Measurements from ENCODE around the gene TMEM203. TPM values are rescaled to one million over a fixed set of nuclear protein-coding genes. Genes with fewer than 3 reads are reported as not detected.
A peak's percentile ranks its signal among the peaks of the same experiment; 100 is the strongest.

TMEM203 gene
- total RNA-seq, 1 donor from 2014 or later: 36.5 TPM

DNA sequence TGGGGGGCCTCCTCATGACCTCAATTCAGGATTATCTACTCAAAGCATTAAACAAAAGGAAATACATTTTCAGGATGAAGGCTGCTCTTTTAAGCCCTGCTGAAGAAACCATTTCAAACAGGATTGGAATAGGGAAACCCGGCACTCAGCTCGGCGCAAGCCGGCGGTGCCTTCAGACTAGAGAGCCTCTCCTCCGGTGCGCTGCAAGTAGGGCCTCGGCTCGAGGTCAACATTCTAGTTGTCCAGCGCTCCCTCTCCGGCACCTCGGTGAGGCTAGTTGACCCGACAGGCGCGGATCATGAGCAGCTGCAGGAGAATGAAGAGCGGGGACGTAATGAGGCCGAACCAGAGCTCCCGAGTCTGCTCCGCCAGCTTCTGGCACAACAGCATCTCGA lies 720 bp downstream of the TMEM203 start:
- Mint-ChIP-seq H3K4me1 (ENCODE audit: low read depth, unreplicated experiment) (peaks cover 13% of the 10 kb centered on the region), H3K27me3 (ENCODE audit: unreplicated experiment) (peaks cover 3% of the 10 kb centered on the region), H3K36me3 (ENCODE audit: unreplicated experiment) (peaks cover 5% of the 10 kb centered on the region), H3K4me3 (ENCODE audit: unreplicated experiment) (peak overlapping the region; percentile 97), H3K27ac (ENCODE audit: unreplicated experiment) (peak overlapping the region; percentile 85), H3K9me3 (ENCODE audit: unreplicated experiment) (peaks cover 12% of the 10 kb centered on the region)
- TF ChIP-seq, protein P1, sequence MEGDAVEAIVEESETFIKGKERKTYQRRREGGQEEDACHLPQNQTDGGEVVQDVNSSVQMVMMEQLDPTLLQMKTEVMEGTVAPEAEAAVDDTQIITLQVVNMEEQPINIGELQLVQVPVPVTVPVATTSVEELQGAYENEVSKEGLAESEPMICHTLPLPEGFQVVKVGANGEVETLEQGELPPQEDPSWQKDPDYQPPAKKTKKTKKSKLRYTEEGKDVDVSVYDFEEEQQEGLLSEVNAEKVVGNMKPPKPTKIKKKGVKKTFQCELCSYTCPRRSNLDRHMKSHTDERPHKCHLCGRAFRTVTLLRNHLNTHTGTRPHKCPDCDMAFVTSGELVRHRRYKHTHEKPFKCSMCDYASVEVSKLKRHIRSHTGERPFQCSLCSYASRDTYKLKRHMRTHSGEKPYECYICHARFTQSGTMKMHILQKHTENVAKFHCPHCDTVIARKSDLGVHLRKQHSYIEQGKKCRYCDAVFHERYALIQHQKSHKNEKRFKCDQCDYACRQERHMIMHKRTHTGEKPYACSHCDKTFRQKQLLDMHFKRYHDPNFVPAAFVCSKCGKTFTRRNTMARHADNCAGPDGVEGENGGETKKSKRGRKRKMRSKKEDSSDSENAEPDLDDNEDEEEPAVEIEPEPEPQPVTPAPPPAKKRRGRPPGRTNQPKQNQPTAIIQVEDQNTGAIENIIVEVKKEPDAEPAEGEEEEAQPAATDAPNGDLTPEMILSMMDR (IDR thresholded peaks at IDR 0.05; ENCODE audit: partially characterized antibody, unreplicated experiment): no peak
- no peak for DNase-seq

DNA sequence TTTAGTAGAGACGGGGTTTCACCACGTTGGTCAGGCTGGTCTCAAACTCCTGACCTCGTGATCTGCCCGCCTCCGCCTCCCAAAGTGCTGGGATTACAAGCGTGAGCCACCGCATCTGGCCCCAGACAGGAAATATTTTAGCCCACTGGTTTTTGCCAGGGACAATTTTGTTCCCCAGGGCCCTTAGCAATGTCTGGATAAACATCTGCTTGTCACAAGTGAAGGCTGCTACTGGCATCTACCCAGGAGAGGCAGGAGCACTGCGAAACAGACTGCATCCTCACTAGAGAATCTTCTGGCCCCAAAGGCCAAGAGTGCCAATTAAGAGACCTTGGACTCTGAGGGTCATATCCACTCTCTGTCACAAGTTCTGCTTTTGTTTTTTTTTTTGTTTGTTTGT lies 2.5 kb downstream of the TMEM203 start:
- H3K36me3 Mint-ChIP-seq (ENCODE audit: unreplicated experiment): peaks cover 5% of the 10 kb centered on the region
- DNase-seq: no peak
- TF ChIP-seq, protein P1 (IDR thresholded peaks at IDR 0.05; ENCODE audit: partially characterized antibody, unreplicated experiment): no peak
- peaks cover 5% of the 10 kb centered on the region for H3K27me3 Mint-ChIP-seq (ENCODE audit: unreplicated experiment)
- H3K9me3 Mint-ChIP-seq (ENCODE audit: unreplicated experiment): peaks cover 12% of the 10 kb centered on the region
- H3K4me1 Mint-ChIP-seq (ENCODE audit: low read depth, unreplicated experiment): peaks cover 13% of the 10 kb centered on the region
- peak overlapping the region; percentile 15 for H3K4me3 Mint-ChIP-seq (ENCODE audit: unreplicated experiment)
- H3K27ac Mint-ChIP-seq (ENCODE audit: unreplicated experiment): no peak overlapping the region

DNA sequence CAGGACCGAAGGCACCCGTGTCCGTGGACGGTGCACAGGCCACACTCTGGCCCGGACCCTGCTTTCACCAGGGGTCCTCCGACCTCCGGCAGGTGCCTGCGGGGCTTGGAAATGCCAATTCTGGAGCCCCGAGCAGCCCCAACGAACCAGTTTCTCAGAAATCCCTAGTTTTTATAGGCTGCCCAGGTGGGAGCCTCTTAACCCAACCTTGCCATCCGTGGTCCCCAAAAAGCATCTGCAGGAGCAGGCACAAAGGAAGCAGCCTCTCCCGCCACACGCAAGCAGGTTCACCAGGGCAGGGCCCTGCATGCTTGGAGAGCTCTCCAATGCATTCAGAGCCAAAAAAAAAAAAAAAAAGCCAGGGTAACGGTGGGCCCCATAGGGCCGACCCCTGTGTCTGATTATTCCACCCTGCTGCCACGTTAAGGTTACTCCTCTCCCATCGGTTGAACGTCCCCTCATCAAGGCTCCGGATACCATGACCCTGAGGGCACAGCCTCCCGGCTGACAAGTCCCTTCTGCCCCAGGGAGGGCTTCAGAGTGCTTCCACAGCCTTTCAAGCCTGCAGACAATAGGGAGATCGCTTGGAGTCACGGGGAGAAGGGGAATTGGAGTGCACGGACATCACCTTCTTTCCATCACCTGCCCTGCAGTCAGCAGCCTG lies 4.1 kb downstream of the TMEM203 start:
- Mint-ChIP-seq H3K9me3 (ENCODE audit: unreplicated experiment) (peaks cover 5% of the 10 kb centered on the region), H3K4me3 (ENCODE audit: unreplicated experiment) (peak overlapping the region; percentile 86), H3K4me1 (ENCODE audit: low read depth, unreplicated experiment) (peaks cover 8% of the 10 kb centered on the region), H3K27ac (ENCODE audit: unreplicated experiment) (peak overlapping the region; percentile 82), H3K36me3 (ENCODE audit: unreplicated experiment) (no peaks in the 10 kb centered on the region), H3K27me3 (ENCODE audit: unreplicated experiment) (peaks cover 5% of the 10 kb centered on the region)
- no peak for DNase-seq
- TF ChIP-seq, protein P1 (IDR thresholded peaks at IDR 0.05; ENCODE audit: partially characterized antibody, unreplicated experiment): no peak

DNA sequence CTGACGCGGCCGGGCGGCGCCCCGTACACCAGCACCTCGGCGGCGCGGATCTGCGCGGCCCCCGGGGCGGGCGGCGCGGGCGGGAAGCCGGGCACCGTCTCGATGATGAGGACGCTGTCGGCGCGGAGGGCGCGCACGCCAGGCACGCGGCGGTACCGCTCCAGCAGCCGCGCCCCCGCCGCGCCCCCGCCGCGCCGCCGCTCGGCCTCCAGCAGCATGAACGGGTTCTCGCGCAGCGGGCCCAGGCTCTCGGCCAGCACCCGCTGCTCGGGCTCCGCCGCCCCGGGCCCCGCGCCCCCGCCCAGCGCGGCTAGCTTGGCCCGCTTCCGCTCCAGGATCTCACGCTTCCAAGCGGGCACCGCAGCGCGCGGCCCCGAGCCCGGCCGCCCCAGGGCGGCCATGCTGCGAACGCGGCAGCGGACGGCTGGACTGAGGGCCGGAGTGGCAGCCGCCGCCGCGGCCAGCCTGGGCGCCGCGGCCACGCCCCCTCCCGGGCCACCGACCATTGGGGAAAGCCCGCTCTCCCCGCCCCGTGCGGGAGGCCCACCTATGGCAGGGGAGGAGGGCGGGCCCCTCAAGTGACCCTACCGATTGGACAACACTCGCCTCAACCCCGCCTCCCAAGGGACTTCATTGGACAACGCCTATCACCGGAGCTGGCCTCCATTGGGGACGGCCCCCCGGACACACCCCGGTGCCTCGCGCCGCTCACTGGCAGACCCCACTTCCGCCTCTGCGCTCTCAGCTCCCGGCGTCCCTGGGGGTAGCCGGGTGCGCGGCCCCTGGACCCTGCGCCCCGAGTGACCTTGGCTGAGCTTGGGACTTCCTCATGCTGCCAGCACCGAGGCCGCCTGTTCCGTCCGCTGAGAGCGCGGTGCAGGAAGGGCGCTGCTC lies 4.9 kb downstream of the TMEM203 start, which contains the start of gene TPRN:
Gene TPRN (minus strand): TSS at position 431 of the 894 bp plus-strand sequence. CDS start 30 bp downstream, at position 401.
- TF ChIP-seq, protein P1 (IDR thresholded peaks at IDR 0.05; ENCODE audit: partially characterized antibody, unreplicated experiment): no peak
- Mint-ChIP-seq H3K36me3 (ENCODE audit: unreplicated experiment) (no peaks in the 10 kb centered on the region), H3K4me1 (ENCODE audit: low read depth, unreplicated experiment) (peaks cover 7% of the 10 kb centered on the region), H3K4me3 (ENCODE audit: unreplicated experiment) (peak within 1 kb of the TSS; percentile 86), H3K9me3 (ENCODE audit: unreplicated experiment) (peaks cover 4% of the 10 kb centered on the region), H3K27ac (ENCODE audit: unreplicated experiment) (peak within 1 kb of the TSS; percentile 82), H3K27me3 (ENCODE audit: unreplicated experiment) (peaks cover 5% of the 10 kb centered on the region)
- DNase-seq: peak; percentile 99

Measured in glutamatergic neuron (in vitro differentiated cells).